Neural progenitor cell (in vitro differentiated cells): ENCODE measurements around the gene NTN4. TPM values are rescaled to one million over a fixed set of nuclear protein-coding genes. Genes with fewer than 3 reads are reported as not detected.

Experiments used
- DNase-seq: peaks from one replicate; pipeline ENCODE4 v3.0.0-alpha.2; 2016; ENCODE audit warnings: low spot score
- H2AFZ ChIP-seq: fragments of 200-600 bp; sonication (generic); replicated peaks from 2 replicates; pipeline ENCODE4 v1.6.1; 2016; ENCODE audit warnings: antibody characterized with exemption
- H3F3A ChIP-seq: fragments of 200-600 bp; sonication (generic); 2 replicates; pipeline ENCODE4 v1.6.1; 2016; ENCODE audit warnings: antibody characterized with exemption, low read depth
- H3K27ac ChIP-seq: fragments of 200-600 bp; sonication (generic); 2 replicates; pipeline ENCODE4 v1.5.1; 2016; ENCODE audit warnings: mild to moderate bottlenecking
- H3K27me3 ChIP-seq: fragments of 200-600 bp; sonication (generic); 2 replicates; pipeline ENCODE4 v1.6.1; 2016; ENCODE audit warnings: mild to moderate bottlenecking, moderate library complexity
- H3K36me3 ChIP-seq: fragments of 200-600 bp; sonication (generic); 2 replicates; pipeline ENCODE4 v1.5.1; 2016
- H3K4me1 ChIP-seq: fragments of 200-600 bp; sonication (generic); 2 replicates; pipeline ENCODE4 v1.6.1; 2016; ENCODE audit warnings: mixed run types
- H3K4me2 ChIP-seq: fragments of 200-600 bp; sonication (generic); 2 replicates; pipeline ENCODE4 v1.6.1; 2016
- H3K4me3 ChIP-seq: fragments of 200-600 bp; sonication (generic); 2 replicates; pipeline ENCODE4 v1.5.1; 2016
- H3K79me2 ChIP-seq: fragments of 200-600 bp; sonication (generic); 2 replicates; pipeline ENCODE4 v1.6.1; 2016; ENCODE audit warnings: low read depth
- H3K9ac ChIP-seq: fragments of 200-600 bp; sonication (generic); 2 replicates; pipeline ENCODE4 v1.6.1; 2016
- H3K9me3 ChIP-seq: fragments of 200-600 bp; sonication (generic); 2 replicates; pipeline ENCODE4 v1.5.1; 2016; ENCODE audit warnings: low read depth
- H4K20me1 ChIP-seq: fragments of 200-600 bp; sonication (generic); 2 replicates; pipeline ENCODE4 v1.6.1; 2016; ENCODE audit warnings: low read depth
- H3K27ac Mint-ChIP-seq: 3 replicates; pipeline ENCODE4 v1.8.0; 2021; ENCODE audit warnings: mixed read lengths
- H3K27me3 Mint-ChIP-seq: 2 replicates; pipeline ENCODE4 v1.8.0; 2022; ENCODE audit warnings: low read depth, mild to moderate bottlenecking, inconsistent platforms, moderate library complexity, mixed read lengths; ENCODE audit not compliant: insufficient read depth
- H3K36me3 Mint-ChIP-seq: 3 replicates; pipeline ENCODE4 v1.8.0; 2021; ENCODE audit warnings: mixed read lengths
- H3K4me1 Mint-ChIP-seq: 3 replicates; pipeline ENCODE4 v1.8.0; 2021; ENCODE audit warnings: mixed read lengths
- H3K4me3 Mint-ChIP-seq: 3 replicates; pipeline ENCODE4 v1.8.0; 2021; ENCODE audit warnings: mild to moderate bottlenecking, moderate library complexity, mixed read lengths
- H3K9me3 Mint-ChIP-seq: 3 replicates; pipeline ENCODE4 v1.8.0; 2020; ENCODE audit warnings: mixed read lengths
- EZH2 ChIP-seq: fragments of 200-600 bp; sonication (generic); IDR thresholded peaks from 2 replicates; pipeline ENCODE4 v1.6.1; 2017; ENCODE audit warnings: antibody characterized with exemption, mild to moderate bottlenecking, moderate library complexity
- EZH2phosphoT487 ChIP-seq: fragments of 200-600 bp; sonication (generic); IDR thresholded peaks from 2 replicates; pipeline ENCODE4 v1.6.1; 2017; ENCODE audit warnings: antibody characterized with exemption
- total RNA-seq: library from RNA; depleted of rRNA; stranded (reverse); fragments of >200 nt; gene quantifications from 2 replicates; pipeline ENCODE4 v1.2.3, GENCODE V29; 2015; ENCODE audit warnings: low replicate concordance
- TF ChIP-seq, protein P1 (sequence below): fragments of 200-600 bp; sonication (generic); IDR thresholded peaks from 2 replicates; pipeline ENCODE4 v1.5.1; 2017; ENCODE audit warnings: antibody characterized with exemption, mild to moderate bottlenecking

NTN4 gene
- total RNA-seq, 1 donor from 2014 or later: 2.3 TPM

DNA sequence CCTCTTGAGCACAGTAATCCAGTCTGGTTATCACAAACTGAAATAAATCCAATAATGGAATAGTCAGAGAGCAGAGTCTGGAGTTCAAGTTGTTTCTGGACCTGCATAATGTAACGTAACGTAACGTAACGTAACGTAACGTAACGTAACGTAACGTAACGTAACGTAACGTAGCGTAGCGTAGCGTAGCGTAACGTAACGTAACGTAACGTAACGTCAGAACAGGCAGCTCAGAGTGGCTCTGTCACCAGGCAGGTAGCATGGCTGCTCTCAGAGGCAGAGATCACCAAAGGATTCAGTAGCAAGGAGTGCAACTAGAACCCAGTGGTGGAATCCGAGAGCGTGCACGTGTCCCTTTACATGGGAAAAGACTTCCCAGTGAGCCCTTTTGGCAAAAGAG, 153.6 kb downstream of the NTN4 start:
- no peaks in the 10 kb centered on the region for H3K79me2 ChIP-seq
- H3K9me3 ChIP-seq: no peaks in the 10 kb centered on the region
- no peak overlapping the region for H3K9ac ChIP-seq
- Mint-ChIP-seq H3K27ac (no peak overlapping the region), H3K4me1 (no peaks in the 10 kb centered on the region), H3K4me3 (no peak overlapping the region), H3K36me3 (no peaks in the 10 kb centered on the region), H3K9me3 (no peaks in the 10 kb centered on the region), H3K27me3 (peaks cover 2% of the 10 kb centered on the region)
- H4K20me1 ChIP-seq: no peaks in the 10 kb centered on the region
- H3K4me3 ChIP-seq: no peak overlapping the region
- H3K27me3 ChIP-seq: no peaks in the 10 kb centered on the region
- TF ChIP-seq EZH2 (no peak), EZH2phosphoT487 (no peak)
- TF ChIP-seq, protein P1, sequence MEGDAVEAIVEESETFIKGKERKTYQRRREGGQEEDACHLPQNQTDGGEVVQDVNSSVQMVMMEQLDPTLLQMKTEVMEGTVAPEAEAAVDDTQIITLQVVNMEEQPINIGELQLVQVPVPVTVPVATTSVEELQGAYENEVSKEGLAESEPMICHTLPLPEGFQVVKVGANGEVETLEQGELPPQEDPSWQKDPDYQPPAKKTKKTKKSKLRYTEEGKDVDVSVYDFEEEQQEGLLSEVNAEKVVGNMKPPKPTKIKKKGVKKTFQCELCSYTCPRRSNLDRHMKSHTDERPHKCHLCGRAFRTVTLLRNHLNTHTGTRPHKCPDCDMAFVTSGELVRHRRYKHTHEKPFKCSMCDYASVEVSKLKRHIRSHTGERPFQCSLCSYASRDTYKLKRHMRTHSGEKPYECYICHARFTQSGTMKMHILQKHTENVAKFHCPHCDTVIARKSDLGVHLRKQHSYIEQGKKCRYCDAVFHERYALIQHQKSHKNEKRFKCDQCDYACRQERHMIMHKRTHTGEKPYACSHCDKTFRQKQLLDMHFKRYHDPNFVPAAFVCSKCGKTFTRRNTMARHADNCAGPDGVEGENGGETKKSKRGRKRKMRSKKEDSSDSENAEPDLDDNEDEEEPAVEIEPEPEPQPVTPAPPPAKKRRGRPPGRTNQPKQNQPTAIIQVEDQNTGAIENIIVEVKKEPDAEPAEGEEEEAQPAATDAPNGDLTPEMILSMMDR: no peak
- no peaks in the 10 kb centered on the region for H3K4me1 ChIP-seq
- no peak for DNase-seq
- H3K4me2 ChIP-seq: no peak overlapping the region
- H3F3A ChIP-seq: no peaks in the 10 kb centered on the region
- H2AFZ ChIP-seq: no peak overlapping the region
- no peaks in the 10 kb centered on the region for H3K36me3 ChIP-seq
- no peak overlapping the region for H3K27ac ChIP-seq

DNA sequence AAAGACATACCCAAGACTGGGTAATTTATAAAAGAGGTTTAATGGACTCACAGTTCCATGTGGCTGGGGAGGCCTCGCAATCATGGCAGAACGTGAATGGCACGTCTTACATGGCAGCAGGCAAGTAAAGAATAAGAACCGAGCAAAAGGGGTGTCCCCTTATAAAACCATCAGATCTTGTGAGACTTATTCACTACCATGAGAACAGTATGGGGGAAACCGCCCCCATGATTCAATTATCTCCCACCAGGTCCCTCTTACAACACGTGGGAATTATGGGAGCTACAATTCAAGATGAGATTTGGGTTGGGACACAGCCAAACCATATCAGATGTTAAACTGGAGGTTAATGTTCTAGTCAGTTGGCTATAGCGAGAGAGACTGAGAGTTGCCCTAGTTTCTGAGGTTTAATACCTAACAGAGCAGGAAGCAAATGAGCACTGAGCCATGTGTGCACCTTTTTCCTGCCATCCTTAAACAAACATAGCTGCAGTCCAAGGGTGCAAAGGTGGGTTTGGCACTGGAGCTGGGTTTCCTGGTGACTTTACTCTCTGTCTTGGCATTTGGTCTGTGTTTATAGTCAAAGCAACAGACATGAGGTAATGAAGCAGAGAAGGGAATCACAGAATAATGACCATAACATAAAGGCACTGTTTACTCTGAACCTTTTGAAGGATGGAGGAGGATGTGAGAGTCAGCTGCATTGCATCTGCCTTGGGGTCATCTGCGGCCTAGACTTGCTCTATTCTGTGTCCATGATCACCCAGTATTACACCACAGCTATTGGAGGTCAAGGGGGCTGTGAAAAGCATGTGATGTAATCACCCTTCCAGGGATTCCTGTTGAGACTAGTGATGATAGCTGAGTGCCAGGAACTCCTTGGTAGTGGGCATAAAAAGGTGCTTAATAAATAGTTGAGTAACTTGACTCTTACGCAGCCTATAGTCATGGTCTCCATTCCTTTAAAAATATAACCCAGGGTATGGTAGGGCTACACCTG, 155.6 kb downstream of the NTN4 start:
- Mint-ChIP-seq H3K27ac (no peak overlapping the region), H3K4me3 (no peak overlapping the region), H3K27me3 (no peaks in the 10 kb centered on the region), H3K4me1 (peaks cover 8% of the 10 kb centered on the region), H3K9me3 (no peaks in the 10 kb centered on the region), H3K36me3 (no peaks in the 10 kb centered on the region)
- Histone ChIP-seq H3K27ac (no peak overlapping the region), H3K79me2 (no peaks in the 10 kb centered on the region), H3K4me3 (no peak overlapping the region), H3K4me2 (no peak overlapping the region), H3K4me1 (no peaks in the 10 kb centered on the region), H2AFZ (no peak overlapping the region), H4K20me1 (no peaks in the 10 kb centered on the region), H3K9me3 (no peaks in the 10 kb centered on the region), H3K36me3 (no peaks in the 10 kb centered on the region), H3K27me3 (no peaks in the 10 kb centered on the region), H3F3A (no peaks in the 10 kb centered on the region), H3K9ac (no peak overlapping the region)
- TF ChIP-seq, protein P1: no peak
- TF ChIP-seq EZH2phosphoT487: no peak
- TF ChIP-seq EZH2: no peak
- DNase-seq: no peak

DNA sequence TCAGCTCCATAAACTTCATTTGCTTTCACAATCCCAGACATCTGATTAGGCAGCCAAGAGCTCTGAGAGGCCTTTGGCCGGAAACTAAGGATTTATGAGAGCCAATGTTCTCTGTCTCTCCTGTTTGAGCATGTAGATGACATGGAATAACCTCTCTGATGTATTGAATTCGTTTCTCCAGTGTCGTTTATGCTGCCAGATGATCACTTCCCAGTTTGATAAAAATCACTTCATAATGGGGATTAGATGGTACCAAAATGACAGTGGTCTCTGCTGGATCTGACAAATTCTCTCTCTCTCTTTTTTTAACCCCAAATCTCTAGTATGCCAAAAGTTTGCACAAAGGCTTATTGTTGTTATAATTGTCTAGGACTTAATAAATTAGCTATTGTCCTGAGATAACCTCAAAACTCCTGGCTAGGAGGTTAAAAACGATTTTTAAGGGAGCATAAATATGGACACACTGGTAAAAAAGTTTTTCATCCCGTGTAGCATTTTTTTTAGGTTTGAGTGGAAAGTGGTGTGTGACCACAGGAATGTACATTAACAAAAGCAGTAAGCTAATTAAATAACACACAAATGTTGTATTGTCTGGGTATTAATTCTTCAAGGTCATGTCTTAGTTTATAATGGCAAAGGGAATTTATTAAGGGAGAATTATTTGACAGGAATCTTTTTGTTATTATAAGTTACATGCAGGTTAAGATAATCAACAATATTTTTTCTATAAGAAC, 156.7 kb downstream of the NTN4 start:
- Histone ChIP-seq H3F3A (peaks cover 8% of the 10 kb centered on the region), H3K27me3 (no peaks in the 10 kb centered on the region), H2AFZ (no peak overlapping the region), H3K4me1 (peaks cover 8% of the 10 kb centered on the region), H3K36me3 (no peaks in the 10 kb centered on the region), H3K79me2 (no peaks in the 10 kb centered on the region), H3K9ac (no peak overlapping the region), H3K4me2 (no peak overlapping the region), H4K20me1 (no peaks in the 10 kb centered on the region), H3K27ac (no peak overlapping the region), H3K4me3 (no peak overlapping the region), H3K9me3 (no peaks in the 10 kb centered on the region)
- TF ChIP-seq EZH2 (no peak), EZH2phosphoT487 (no peak)
- TF ChIP-seq, protein P1: no peak
- Mint-ChIP-seq H3K9me3 (no peaks in the 10 kb centered on the region), H3K27ac (no peak overlapping the region), H3K4me1 (peaks cover 18% of the 10 kb centered on the region), H3K4me3 (no peak overlapping the region), H3K27me3 (no peaks in the 10 kb centered on the region), H3K36me3 (no peaks in the 10 kb centered on the region)
- no peak for DNase-seq
